Liver (tissue), 9 donors: ENCODE results near the gene RSPH10B2. TPM values are rescaled to one million over a fixed set of nuclear protein-coding genes. Genes with fewer than 3 reads are reported as not detected.
"Not testable (repeated sequence)": the region's sequence is repeated elsewhere in the genome, so short reads cannot be mapped to it uniquely, and the experiment has no call there.

Source experiments
- DNase-seq: peaks from one replicate; pipeline ENCODE4 v3.0.0-alpha.2; 2017; ENCODE audit warnings: low spot score
- H3K27ac ChIP-seq, 2 donors: one replicate each; pipeline ENCODE4 v1.7.0; 2013; ENCODE audit warnings: inconsistent platforms in 2 of 2, low read length in 2 of 2, control low read depth in 1 of 2, low read depth in 1 of 2, mild to moderate bottlenecking in 1 of 2
- H3K27me3 ChIP-seq, 4 donors: one replicate each; pipeline versions ENCODE4 v1.6.1 to v1.7.0; 2013; ENCODE audit warnings: low read length in 3 of 4, inconsistent platforms in 1 of 4, mild to moderate bottlenecking in 1 of 4, moderate library complexity in 1 of 4; ENCODE audit not compliant: control insufficient read depth in 4 of 4, insufficient read depth in 4 of 4
- H3K36me3 ChIP-seq, 4 donors: one replicate each; pipeline versions ENCODE4 v1.6.1 to v1.7.0; 2013; ENCODE audit warnings: low read length in 3 of 4, mild to moderate bottlenecking in 3 of 4, low read depth in 1 of 4, moderate library complexity in 1 of 4; ENCODE audit not compliant: control insufficient read depth in 4 of 4, insufficient read depth in 3 of 4
- H3K4me1 ChIP-seq, 4 donors: one replicate each; pipeline versions ENCODE4 v1.6.1 to v1.7.0; 2013; ENCODE audit warnings: low read length in 3 of 4, mild to moderate bottlenecking in 3 of 4, moderate library complexity in 1 of 4; ENCODE audit not compliant: control insufficient read depth in 4 of 4, insufficient read depth in 4 of 4
- H3K4me3 ChIP-seq, 3 donors: one replicate each; pipeline versions ENCODE4 v1.6.1 to v1.7.0; 2013; ENCODE audit warnings: low read length in 3 of 3, control low read depth in 1 of 3, low read depth in 1 of 3, mild to moderate bottlenecking in 1 of 3
- H3K9ac ChIP-seq, 2 donors: one replicate each; pipeline ENCODE4 v1.7.0; 2013; ENCODE audit warnings: low read length in 2 of 2, mild to moderate bottlenecking in 2 of 2, moderate library complexity in 2 of 2, control low read depth in 1 of 2, low read depth in 1 of 2
- H3K9me3 ChIP-seq, 4 donors: one replicate each; pipeline versions ENCODE4 v1.6.1 to v1.7.0; 2013; ENCODE audit warnings: low read length in 3 of 4; ENCODE audit not compliant: control insufficient read depth in 4 of 4
- EGR1 ChIP-seq, 2 donors: IDR thresholded peaks; 2 replicates each; pipeline ENCODE4 v1.6.1; 2016 to 2018; ENCODE audit warnings: antibody characterized with exemption in 2 of 2, low read depth in 2 of 2
- FOXA1 ChIP-seq: IDR thresholded peaks from 2 replicates; pipeline ENCODE4 v1.6.1; 2016; ENCODE audit warnings: antibody characterized with exemption
- FOXA2 ChIP-seq: IDR thresholded peaks from 2 replicates; pipeline ENCODE4 v1.6.1; 2016; ENCODE audit warnings: antibody characterized with exemption
- GABPA ChIP-seq, 2 donors: IDR thresholded peaks in 1 of 2; conservative IDR thresholded peaks in 1 of 2; 2 replicates each; pipeline ENCODE4 v1.6.1; 2016; ENCODE audit warnings: antibody characterized with exemption in 2 of 2, mild to moderate bottlenecking in 1 of 2, moderate library complexity in 1 of 2
- HNF4A ChIP-seq, 2 donors: conservative IDR thresholded peaks; 2 replicates each; pipeline ENCODE4 v1.6.1; 2016; ENCODE audit warnings: antibody characterized with exemption in 2 of 2, mild to moderate bottlenecking in 2 of 2
- HNF4G ChIP-seq: IDR thresholded peaks from 2 replicates; pipeline ENCODE4 v1.6.1; 2016; ENCODE audit warnings: antibody characterized with exemption
- JUND ChIP-seq, 2 donors: IDR thresholded peaks; 2 replicates each; pipeline ENCODE4 v1.6.1; 2016; ENCODE audit warnings: antibody characterized with exemption in 2 of 2
- NR2F2 ChIP-seq: IDR thresholded peaks from 2 replicates; pipeline ENCODE4 v1.6.1; 2016; ENCODE audit warnings: antibody characterized with exemption
- RAD21 ChIP-seq, 2 donors: IDR thresholded peaks; 2 replicates each; pipeline ENCODE4 v1.6.1; 2016; ENCODE audit warnings: antibody characterized with exemption in 2 of 2, mild to moderate bottlenecking in 2 of 2
- RXRA ChIP-seq, 2 donors: IDR thresholded peaks; 2 replicates each; pipeline ENCODE4 v1.6.1; 2017 to 2018; ENCODE audit warnings: antibody characterized with exemption in 2 of 2, mild to moderate bottlenecking in 1 of 2
- SP1 ChIP-seq: IDR thresholded peaks from 2 replicates; pipeline ENCODE4 v1.6.1; 2018; ENCODE audit warnings: antibody characterized with exemption, mild to moderate bottlenecking
- TAF1 ChIP-seq: conservative IDR thresholded peaks from 2 replicates; pipeline ENCODE4 v1.6.1; 2016; ENCODE audit warnings: antibody characterized with exemption, mild to moderate bottlenecking
- YY1 ChIP-seq: IDR thresholded peaks from 2 replicates; pipeline ENCODE4 v1.6.1; 2016; ENCODE audit warnings: antibody characterized with exemption, mild to moderate bottlenecking
- WGBS: extraction: QIAGEN DNeasy Blood & Tissue Kit; methylation state at CpG from one replicate; pipeline ENCODE4 v1.1.7; 2013; 5-methylcytosine and 5-hydroxymethylcytosine counted together
- polyA plus RNA-seq, 2 donors: library from polyadenylated mRNA; stranded (reverse) in 1 of 2; unstranded in 1 of 2; fragments of 200-250 nt in 1 of 2; fragments of >200 nt in 1 of 2; fragmentation: Nextera tagmentation in 1 of 2; extraction: Ambion mirVana in 1 of 2; gene quantifications; one replicate each; pipeline versions ENCODE4 v1.2.1 to v1.2.3, GENCODE V29; 2013 to 2015
- total RNA-seq, 2 donors: library from RNA; depleted of rRNA; stranded (reverse); fragments of >200 nt; gene quantifications; one replicate each; pipeline ENCODE4 v1.2.3, GENCODE V29; 2014
- TF ChIP-seq, protein P1 (sequence below): IDR thresholded peaks from 2 replicates; pipeline ENCODE4 v1.6.1; 2016; ENCODE audit warnings: antibody characterized with exemption
- TF ChIP-seq, protein P2 (sequence below): fragments of 150-350 bp; IDR thresholded peaks from 2 replicates; pipeline ENCODE4 v1.5.1; 2017; ENCODE audit warnings: improper control_type of control experiment, low read depth, low read length; ENCODE audit not compliant: missing input control
- TF ChIP-seq, protein P3 (sequence below): IDR thresholded peaks from 2 replicates; pipeline ENCODE4 v1.6.1; 2016; ENCODE audit warnings: antibody characterized with exemption
- TF ChIP-seq, protein P4 (sequence below): IDR thresholded peaks from 2 replicates; pipeline ENCODE4 v1.6.1; 2016; ENCODE audit warnings: antibody characterized with exemption, mild to moderate bottlenecking
- TF ChIP-seq, protein P5 (sequence below): IDR thresholded peaks from 2 replicates; pipeline ENCODE4 v1.6.1; 2016; ENCODE audit warnings: antibody characterized with exemption
- donor health status: healthy.
- donor health status: healthy.
- donor health status: healthy.
- donor health status: healthy.
- donor health status: healthy.

The RSPH10B2 gene
- total and polyA plus RNA-seq, 4 donors, result 0.09 to 0.42 TPM; not detected in 2

DNA sequence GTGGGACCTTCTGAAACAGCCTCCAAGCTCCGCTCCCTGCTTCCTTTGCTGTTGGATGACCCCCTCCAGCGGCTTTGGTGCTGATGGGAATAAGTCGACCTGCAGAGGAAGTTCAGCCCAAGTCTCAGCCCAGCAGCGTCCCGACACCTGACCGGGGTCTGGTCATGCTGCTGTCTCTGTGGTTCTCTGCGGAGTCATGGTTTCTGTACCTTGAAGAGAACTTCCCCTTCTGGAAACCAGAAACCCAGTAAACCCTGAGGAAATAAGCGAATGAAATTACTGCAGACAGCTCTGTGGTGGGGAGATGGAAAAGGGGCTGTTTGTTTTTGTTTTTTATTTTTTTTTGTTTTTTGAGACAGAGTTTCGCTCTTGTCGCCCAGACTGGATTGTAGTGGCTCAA, 28.9 kb upstream of the RSPH10B2 start:
- Histone ChIP-seq H3K27me3 (no peaks in the 10 kb centered on the region), H3K9me3 (no peaks in the 10 kb centered on the region), H3K36me3 (no peaks in the 10 kb centered on the region), H3K9ac (no peak overlapping the region), H3K27ac (no peak overlapping the region), H3K4me1 (peaks cover 0 to 2% (median 0%) of the 10 kb centered on the region in 4 donors), H3K4me3 (no peak overlapping the region)
- TF ChIP-seq, protein P1, sequence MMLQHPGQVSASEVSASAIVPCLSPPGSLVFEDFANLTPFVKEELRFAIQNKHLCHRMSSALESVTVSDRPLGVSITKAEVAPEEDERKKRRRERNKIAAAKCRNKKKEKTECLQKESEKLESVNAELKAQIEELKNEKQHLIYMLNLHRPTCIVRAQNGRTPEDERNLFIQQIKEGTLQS, result no peak
- TF ChIP-seq SP1, result no peak
- WGBS, result 81% methylated on average over 10 of the region's 10 CpGs
- no peak for DNase-seq

DNA sequence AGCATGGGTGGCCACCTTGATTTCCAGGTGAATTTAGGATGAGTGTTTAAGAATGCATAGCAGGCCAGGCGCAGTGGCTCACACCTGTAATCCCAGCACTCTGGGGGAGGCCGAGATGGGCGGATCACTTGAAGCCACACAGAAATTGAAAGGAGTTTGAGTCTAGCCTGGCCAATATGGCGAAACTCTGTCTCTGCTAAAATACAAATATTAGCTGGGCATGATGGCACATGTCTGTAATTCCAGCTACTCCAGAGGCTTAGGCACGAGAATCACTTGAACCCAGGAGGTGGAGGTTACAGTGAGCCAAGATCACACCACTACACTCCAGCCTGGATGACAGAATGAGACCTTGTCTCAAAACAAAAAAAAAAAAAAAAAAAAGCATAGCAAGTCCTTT, 27.6 kb upstream of the RSPH10B2 start:
- H3K27me3 ChIP-seq, H3K4me1 ChIP-seq, H3K9me3 ChIP-seq, DNase-seq, H3K4me3 ChIP-seq, H3K36me3 ChIP-seq, H3K9ac ChIP-seq, H3K27ac ChIP-seq: not testable (repeated sequence)
- 95% methylated on average over 5 of the region's 5 CpGs for WGBS

DNA sequence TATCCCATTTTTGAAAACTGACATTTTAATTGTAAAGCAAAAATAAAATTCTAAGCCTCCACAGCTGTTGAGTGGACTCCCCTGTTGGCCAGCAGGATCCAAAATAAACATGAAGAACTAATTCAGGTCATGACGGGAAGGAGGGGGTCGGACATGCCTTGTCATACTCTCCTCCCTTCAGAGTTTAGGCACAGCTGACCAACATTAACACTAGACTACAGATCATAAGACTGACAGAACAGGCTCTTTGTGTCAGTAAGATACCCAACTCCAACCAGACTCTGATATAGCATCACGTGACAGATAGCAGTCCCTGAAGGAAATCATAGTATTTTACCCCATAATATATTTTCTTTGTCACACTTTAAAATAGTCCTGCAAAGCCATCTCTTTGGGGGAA, 26.2 kb upstream of the RSPH10B2 start:
- 91% methylated on average over 3 of the region's 3 CpGs for WGBS
- TF ChIP-seq EGR1 (IDR thresholded peaks at IDR 0.05; ENCODE audit: low read depth in 2 of 2) (no peak), RXRA (IDR thresholded peaks at IDR 0.05) (no peak), HNF4A (conservative IDR thresholded peaks at IDR 0.05) (no peak), YY1 (no peak), GABPA (IDR thresholded peaks at IDR 0.05 in 1 of 2, conservative IDR thresholded peaks at IDR 0.05 in 1 of 2) (no peak), SP1 (no peak), FOXA1 (no peak), FOXA2 (no peak), JUND (IDR thresholded peaks at IDR 0.05) (no peak), TAF1 (no peak), NR2F2 (no peak), HNF4G (no peak), RAD21 (IDR thresholded peaks at IDR 0.05) (no peak)
- TF ChIP-seq, protein P2, sequence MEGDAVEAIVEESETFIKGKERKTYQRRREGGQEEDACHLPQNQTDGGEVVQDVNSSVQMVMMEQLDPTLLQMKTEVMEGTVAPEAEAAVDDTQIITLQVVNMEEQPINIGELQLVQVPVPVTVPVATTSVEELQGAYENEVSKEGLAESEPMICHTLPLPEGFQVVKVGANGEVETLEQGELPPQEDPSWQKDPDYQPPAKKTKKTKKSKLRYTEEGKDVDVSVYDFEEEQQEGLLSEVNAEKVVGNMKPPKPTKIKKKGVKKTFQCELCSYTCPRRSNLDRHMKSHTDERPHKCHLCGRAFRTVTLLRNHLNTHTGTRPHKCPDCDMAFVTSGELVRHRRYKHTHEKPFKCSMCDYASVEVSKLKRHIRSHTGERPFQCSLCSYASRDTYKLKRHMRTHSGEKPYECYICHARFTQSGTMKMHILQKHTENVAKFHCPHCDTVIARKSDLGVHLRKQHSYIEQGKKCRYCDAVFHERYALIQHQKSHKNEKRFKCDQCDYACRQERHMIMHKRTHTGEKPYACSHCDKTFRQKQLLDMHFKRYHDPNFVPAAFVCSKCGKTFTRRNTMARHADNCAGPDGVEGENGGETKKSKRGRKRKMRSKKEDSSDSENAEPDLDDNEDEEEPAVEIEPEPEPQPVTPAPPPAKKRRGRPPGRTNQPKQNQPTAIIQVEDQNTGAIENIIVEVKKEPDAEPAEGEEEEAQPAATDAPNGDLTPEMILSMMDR, result no peak
- TF ChIP-seq, protein P3, sequence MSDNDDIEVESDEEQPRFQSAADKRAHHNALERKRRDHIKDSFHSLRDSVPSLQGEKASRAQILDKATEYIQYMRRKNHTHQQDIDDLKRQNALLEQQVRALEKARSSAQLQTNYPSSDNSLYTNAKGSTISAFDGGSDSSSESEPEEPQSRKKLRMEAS, result no peak
- TF ChIP-seq, protein P4, sequence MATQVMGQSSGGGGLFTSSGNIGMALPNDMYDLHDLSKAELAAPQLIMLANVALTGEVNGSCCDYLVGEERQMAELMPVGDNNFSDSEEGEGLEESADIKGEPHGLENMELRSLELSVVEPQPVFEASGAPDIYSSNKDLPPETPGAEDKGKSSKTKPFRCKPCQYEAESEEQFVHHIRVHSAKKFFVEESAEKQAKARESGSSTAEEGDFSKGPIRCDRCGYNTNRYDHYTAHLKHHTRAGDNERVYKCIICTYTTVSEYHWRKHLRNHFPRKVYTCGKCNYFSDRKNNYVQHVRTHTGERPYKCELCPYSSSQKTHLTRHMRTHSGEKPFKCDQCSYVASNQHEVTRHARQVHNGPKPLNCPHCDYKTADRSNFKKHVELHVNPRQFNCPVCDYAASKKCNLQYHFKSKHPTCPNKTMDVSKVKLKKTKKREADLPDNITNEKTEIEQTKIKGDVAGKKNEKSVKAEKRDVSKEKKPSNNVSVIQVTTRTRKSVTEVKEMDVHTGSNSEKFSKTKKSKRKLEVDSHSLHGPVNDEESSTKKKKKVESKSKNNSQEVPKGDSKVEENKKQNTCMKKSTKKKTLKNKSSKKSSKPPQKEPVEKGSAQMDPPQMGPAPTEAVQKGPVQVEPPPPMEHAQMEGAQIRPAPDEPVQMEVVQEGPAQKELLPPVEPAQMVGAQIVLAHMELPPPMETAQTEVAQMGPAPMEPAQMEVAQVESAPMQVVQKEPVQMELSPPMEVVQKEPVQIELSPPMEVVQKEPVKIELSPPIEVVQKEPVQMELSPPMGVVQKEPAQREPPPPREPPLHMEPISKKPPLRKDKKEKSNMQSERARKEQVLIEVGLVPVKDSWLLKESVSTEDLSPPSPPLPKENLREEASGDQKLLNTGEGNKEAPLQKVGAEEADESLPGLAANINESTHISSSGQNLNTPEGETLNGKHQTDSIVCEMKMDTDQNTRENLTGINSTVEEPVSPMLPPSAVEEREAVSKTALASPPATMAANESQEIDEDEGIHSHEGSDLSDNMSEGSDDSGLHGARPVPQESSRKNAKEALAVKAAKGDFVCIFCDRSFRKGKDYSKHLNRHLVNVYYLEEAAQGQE, result no peak
- TF ChIP-seq, protein P5, sequence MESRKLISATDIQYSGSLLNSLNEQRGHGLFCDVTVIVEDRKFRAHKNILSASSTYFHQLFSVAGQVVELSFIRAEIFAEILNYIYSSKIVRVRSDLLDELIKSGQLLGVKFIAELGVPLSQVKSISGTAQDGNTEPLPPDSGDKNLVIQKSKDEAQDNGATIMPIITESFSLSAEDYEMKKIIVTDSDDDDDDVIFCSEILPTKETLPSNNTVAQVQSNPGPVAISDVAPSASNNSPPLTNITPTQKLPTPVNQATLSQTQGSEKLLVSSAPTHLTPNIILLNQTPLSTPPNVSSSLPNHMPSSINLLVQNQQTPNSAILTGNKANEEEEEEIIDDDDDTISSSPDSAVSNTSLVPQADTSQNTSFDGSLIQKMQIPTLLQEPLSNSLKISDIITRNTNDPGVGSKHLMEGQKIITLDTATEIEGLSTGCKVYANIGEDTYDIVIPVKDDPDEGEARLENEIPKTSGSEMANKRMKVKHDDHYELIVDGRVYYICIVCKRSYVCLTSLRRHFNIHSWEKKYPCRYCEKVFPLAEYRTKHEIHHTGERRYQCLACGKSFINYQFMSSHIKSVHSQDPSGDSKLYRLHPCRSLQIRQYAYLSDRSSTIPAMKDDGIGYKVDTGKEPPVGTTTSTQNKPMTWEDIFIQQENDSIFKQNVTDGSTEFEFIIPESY, result no peak
- TF ChIP-seq, protein P1, result no peak
- Histone ChIP-seq H3K9me3 (no peaks in the 10 kb centered on the region), H3K27me3 (no peaks in the 10 kb centered on the region), H3K27ac (no peak overlapping the region), H3K36me3 (peaks cover 0 to under 1% (median 0%) of the 10 kb centered on the region in 4 donors), H3K9ac (no peak overlapping the region), H3K4me3 (no peak overlapping the region), H3K4me1 (peaks cover 0 to 6% (median 3%) of the 10 kb centered on the region in 4 donors)
- DNase-seq, result no peak
